Measurements from ENCODE around the gene CWC15. TPM values are rescaled to one million over a fixed set of nuclear protein-coding genes. Genes with fewer than 3 reads are reported as not detected.

Gene CWC15
- total and polyA plus RNA-seq, 2 of the 13 experiments (the other 11 are each of a cell fraction or from before 2014, with no cell fraction given): 27.6 to 61.2 TPM

DNA sequence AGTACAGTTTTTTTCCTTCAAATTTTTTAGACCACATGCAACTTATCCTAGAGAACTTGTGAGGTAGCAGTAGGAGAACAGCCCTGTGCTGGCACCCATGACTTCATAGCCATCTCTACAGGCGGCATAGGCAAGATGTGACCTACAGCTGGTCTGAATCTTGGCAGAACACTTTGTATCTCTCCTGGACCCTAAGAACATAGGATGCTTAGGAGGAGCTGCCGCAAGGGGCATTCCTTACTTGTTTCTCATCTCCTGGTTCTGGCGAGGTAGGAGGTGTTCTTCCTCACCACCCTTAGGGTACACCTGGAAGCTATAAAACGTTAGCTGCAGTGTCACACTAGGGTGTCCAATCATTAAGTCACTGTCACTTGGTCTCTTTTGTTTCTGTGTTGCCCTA lies 16.4 kb downstream of the CWC15 start:
- POLR2A ChIA-PET: interaction anchor here (1.2 kb wide), 1 partner anchor 16 kb away, joined by 3 read pairs; the partner anchor contains the start of genes CWC15 and KDM4D
- 65% methylated on average over 4 of the region's 4 CpGs for WGBS (ENCODE audit: low lambda C conversion rate)
- no peak; the same call in 1 of the 3 replicates for ATAC-seq
- no peak for TF ChIP-seq ZNF205 (CRISPR knock-in tag; IDR thresholded peaks at IDR 0.05)
- TF ChIP-seq, protein P1, sequence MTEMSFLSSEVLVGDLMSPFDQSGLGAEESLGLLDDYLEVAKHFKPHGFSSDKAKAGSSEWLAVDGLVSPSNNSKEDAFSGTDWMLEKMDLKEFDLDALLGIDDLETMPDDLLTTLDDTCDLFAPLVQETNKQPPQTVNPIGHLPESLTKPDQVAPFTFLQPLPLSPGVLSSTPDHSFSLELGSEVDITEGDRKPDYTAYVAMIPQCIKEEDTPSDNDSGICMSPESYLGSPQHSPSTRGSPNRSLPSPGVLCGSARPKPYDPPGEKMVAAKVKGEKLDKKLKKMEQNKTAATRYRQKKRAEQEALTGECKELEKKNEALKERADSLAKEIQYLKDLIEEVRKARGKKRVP (CRISPR knock-in tag; IDR thresholded peaks at IDR 0.05): no peak
- TF ChIP-seq MTF1 (CRISPR knock-in tag; IDR thresholded peaks at IDR 0.05): no peak
- no peak for TF ChIP-seq ZNF138 (CRISPR knock-in tag; IDR thresholded peaks at IDR 0.05; ENCODE audit: low read depth)
- no peak for TF ChIP-seq ATF7 (IDR thresholded peaks at IDR 0.05)
- TF ChIP-seq ATF7 (CRISPR knock-in tag; IDR thresholded peaks at IDR 0.05): no peak
- no peak for TF ChIP-seq SMAD3 (CRISPR knock-in tag; IDR thresholded peaks at IDR 0.05)
- TF ChIP-seq IRX3 (CRISPR knock-in tag; IDR thresholded peaks at IDR 0.05; ENCODE audit: borderline replicate concordance, low read depth): no peak
- no peak for TF ChIP-seq TBP (CRISPR knock-in tag; IDR thresholded peaks at IDR 0.05)
- TF ChIP-seq NBN (conservative IDR thresholded peaks at IDR 0.05): no peak
- TF ChIP-seq, protein P2, sequence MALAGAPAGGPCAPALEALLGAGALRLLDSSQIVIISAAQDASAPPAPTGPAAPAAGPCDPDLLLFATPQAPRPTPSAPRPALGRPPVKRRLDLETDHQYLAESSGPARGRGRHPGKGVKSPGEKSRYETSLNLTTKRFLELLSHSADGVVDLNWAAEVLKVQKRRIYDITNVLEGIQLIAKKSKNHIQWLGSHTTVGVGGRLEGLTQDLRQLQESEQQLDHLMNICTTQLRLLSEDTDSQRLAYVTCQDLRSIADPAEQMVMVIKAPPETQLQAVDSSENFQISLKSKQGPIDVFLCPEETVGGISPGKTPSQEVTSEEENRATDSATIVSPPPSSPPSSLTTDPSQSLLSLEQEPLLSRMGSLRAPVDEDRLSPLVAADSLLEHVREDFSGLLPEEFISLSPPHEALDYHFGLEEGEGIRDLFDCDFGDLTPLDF (CRISPR knock-in tag; IDR thresholded peaks at IDR 0.05): no peak
- no peak for TF ChIP-seq ZNF124 (CRISPR knock-in tag; IDR thresholded peaks at IDR 0.05)
- TF ChIP-seq ZNF354B (CRISPR knock-in tag; IDR thresholded peaks at IDR 0.05): no peak
- TF ChIP-seq, protein P3, sequence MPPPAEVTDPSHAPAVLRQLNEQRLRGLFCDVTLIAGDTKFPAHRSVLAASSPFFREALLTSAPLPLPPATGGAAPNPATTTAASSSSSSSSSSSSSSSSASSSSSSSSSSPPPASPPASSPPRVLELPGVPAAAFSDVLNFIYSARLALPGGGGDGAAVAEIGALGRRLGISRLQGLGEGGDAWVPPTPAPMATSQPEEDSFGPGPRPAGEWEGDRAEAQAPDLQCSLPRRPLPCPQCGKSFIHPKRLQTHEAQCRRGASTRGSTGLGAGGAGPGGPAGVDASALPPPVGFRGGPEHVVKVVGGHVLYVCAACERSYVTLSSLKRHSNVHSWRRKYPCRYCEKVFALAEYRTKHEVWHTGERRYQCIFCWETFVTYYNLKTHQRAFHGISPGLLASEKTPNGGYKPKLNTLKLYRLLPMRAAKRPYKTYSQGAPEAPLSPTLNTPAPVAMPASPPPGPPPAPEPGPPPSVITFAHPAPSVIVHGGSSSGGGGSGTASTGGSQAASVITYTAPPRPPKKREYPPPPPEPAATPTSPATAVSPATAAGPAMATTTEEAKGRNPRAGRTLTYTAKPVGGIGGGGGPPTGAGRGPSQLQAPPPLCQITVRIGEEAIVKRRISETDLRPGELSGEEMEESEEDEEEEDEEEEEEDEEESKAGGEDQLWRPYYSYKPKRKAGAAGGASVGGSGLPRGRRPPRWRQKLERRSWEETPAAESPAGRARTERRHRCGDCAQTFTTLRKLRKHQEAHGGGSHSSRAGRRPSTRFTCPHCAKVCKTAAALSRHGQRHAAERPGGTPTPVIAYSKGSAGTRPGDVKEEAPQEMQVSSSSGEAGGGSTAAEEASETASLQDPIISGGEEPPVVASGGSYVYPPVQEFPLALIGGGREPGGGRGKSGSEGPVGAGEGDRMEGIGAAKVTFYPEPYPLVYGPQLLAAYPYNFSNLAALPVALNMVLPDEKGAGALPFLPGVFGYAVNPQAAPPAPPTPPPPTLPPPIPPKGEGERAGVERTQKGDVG (CRISPR knock-in tag; IDR thresholded peaks at IDR 0.05; ENCODE audit: borderline replicate concordance): no peak
- TF ChIP-seq SP4 (CRISPR knock-in tag; IDR thresholded peaks at IDR 0.05): no peak
- TF ChIP-seq, protein P4, sequence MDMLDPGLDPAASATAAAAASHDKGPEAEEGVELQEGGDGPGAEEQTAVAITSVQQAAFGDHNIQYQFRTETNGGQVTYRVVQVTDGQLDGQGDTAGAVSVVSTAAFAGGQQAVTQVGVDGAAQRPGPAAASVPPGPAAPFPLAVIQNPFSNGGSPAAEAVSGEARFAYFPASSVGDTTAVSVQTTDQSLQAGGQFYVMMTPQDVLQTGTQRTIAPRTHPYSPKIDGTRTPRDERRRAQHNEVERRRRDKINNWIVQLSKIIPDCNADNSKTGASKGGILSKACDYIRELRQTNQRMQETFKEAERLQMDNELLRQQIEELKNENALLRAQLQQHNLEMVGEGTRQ (IDR thresholded peaks at IDR 0.05; ENCODE audit: low read depth, low read length): no peak
- TF ChIP-seq, protein P4 (CRISPR knock-in tag; IDR thresholded peaks at IDR 0.05; ENCODE audit: borderline replicate concordance): no peak

More for the DNA sequence above, 16.4 kb downstream of the CWC15 start:
- Histone ChIP-seq H3K27ac (ENCODE audit: extremely low read length, insufficient read depth, low read length) (no peak overlapping the region), H2AFZ (ENCODE audit: low read length) (no peak overlapping the region), H3K4me2 (ENCODE audit: low read depth, low read length) (no peak overlapping the region), H3K4me1 (ENCODE audit: insufficient read depth, low read length) (no peaks in the 10 kb centered on the region), H3K27me3 (ENCODE audit: control insufficient read depth in 1 of 2, insufficient read depth in 2 of 2, low read length in 2 of 2) (no peaks in the 10 kb centered on the region), H3K9ac (ENCODE audit: insufficient read depth, low read depth, low read length) (no peak overlapping the region), H3K79me2 (ENCODE audit: insufficient read depth, low read length) (no peaks in the 10 kb centered on the region), H3K9me3 (ENCODE audit: low read length) (no peaks in the 10 kb centered on the region), H3K4me3 (replicated peaks in 1 of 3; ENCODE audit: insufficient read depth in 1 of 3, low read depth in 2 of 3, low read length in 3 of 3) (no peak overlapping the region), H3K36me3 (replicated peaks in 1 of 2; ENCODE audit: control insufficient read depth in 1 of 2, insufficient read depth in 2 of 2, low read length in 2 of 2) (peaks cover 0 to 8% of the 10 kb centered on the region in 2 experiments; a peak in 2 of 5 replicates), H4K20me1 (ENCODE audit: insufficient read depth, low read length) (no peaks in the 10 kb centered on the region)
- in situ Hi-C loops (cut with HindIII; ENCODE audit: extremely low pct_ligation_motif_present, low pct_unique_long_range_greater_than_20kb): no loop called here
- FAIRE-seq: no peak
- CTCF ChIA-PET (ENCODE audit: low intra/inter-chr PET ratio, low total read pairs): no interaction called here
- DNase-seq (ENCODE audit: low spot score): no peak
- intact Hi-C loops (cut with micrococcal nuclease; ENCODE audit: unreplicated experiment): no loop called here
- no TSS peak for BruUV-seq (replicated peaks)
